ENCODE measurements around the gene STAU1. TPM values are rescaled to one million over a fixed set of nuclear protein-coding genes. Genes with fewer than 3 reads are reported as not detected.

Gene STAU1
- total and polyA plus RNA-seq, 2 of the 13 experiments (the other 11 are each of a cell fraction or from before 2014, with no cell fraction given), result 119 to 133 TPM

DNA sequence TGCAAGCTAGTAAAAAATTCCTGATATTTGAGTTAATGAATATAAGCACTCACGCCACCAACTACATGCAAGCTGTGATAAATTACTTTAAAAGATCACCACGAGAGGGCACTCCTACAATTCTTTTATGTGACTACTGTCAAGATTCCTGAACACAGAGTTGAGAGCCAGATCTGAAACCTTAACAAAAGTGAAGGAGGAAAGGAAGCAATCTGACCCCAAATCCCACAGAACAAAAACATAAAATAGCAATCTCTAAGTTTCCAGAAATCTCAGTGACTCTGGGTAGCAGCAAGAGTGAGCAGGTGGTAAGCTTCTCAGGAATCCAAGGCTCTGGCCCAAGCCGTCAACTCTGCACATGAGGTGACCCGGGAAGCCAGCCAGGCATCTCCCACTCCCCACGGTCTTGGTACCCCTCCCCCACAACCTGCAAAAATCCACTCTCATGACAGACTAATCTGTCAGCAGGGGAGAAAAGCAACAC is 55.1 kb downstream of the STAU1 start (continued):
- peak; percentile 72 for TF ChIP-seq CTCF (CRISPR knock-in tag; IDR thresholded peaks at IDR 0.05)
- TF ChIP-seq, protein P1, sequence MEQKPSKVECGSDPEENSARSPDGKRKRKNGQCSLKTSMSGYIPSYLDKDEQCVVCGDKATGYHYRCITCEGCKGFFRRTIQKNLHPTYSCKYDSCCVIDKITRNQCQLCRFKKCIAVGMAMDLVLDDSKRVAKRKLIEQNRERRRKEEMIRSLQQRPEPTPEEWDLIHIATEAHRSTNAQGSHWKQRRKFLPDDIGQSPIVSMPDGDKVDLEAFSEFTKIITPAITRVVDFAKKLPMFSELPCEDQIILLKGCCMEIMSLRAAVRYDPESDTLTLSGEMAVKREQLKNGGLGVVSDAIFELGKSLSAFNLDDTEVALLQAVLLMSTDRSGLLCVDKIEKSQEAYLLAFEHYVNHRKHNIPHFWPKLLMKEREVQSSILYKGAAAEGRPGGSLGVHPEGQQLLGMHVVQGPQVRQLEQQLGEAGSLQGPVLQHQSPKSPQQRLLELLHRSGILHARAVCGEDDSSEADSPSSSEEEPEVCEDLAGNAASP (CRISPR knock-in tag; IDR thresholded peaks at IDR 0.05; ENCODE audit: borderline replicate concordance), result peak; percentile 19; the same call in 1 of the 2 replicates
- peak; percentile 39; the same call in 1 of the 2 replicates for TF ChIP-seq THAP11 (CRISPR knock-in tag; IDR thresholded peaks at IDR 0.05)
- peak; percentile 36; the same call in 1 of the 2 replicates for TF ChIP-seq ZNF687 (CRISPR knock-in tag; IDR thresholded peaks at IDR 0.05)
